Endothelial cell of umbilical vein (primary cell): Measurements from ENCODE around the gene TP53AIP1. TPM values are rescaled to one million over a fixed set of nuclear protein-coding genes. Genes with fewer than 3 reads are reported as not detected.

Experiments
- BruUV-seq: library from RNA; stranded (reverse); fragments of 400-500 nt; replicated peaks from 2 replicates; lab custom pipeline; 2021; lab: Mats Ljungman, UMichigan
- CTCF ChIA-PET: fragments of 300-600, 350-600 bp; sonication (Branson Sonifier 250); formaldehyde crosslinking; loops from one replicate; lab custom pipeline; 2021; ENCODE audit warnings: antibody characterized with exemption, inconsistent platforms; lab: Charles Lee
- POLR2A ChIA-PET: fragments of 300-600, 350-600 bp; sonication (Branson Sonifier 250); formaldehyde crosslinking; loops from one replicate; lab custom pipeline; 2021; ENCODE audit warnings: antibody characterized with exemption, inconsistent platforms; lab: Charles Lee
- DNase-seq: peaks from one replicate; pipeline ENCODE4 v3.0.0-alpha.2; 2011; ENCODE audit warnings: low read depth, low spot score
- FAIRE-seq: peaks from 2 replicates; lab custom pipeline; 2011; peaks lifted over from hg19 to GRCh38; lab: Jason Lieb, UNC
- H2AFZ ChIP-seq: 2 replicates; pipeline ENCODE4 v1.6.0; 2012; ENCODE audit warnings: low read depth, low read length, control low read depth, inconsistent platforms
- H3K27ac ChIP-seq: 2 replicates; pipeline ENCODE4 v1.5.1; 2011; ENCODE audit warnings: low read depth, mild to moderate bottlenecking, control low read depth, low read length, moderate library complexity; ENCODE audit not compliant: insufficient read depth
- H3K27me3 ChIP-seq, 2 experiments: 2 replicates each; pipeline versions ENCODE4 v1.6.0 to v1.6.1; 2011; ENCODE audit warnings: low read length in 2 of 2, mixed read lengths in 1 of 2; ENCODE audit not compliant: control insufficient read depth in 2 of 2, insufficient read depth in 2 of 2
- H3K36me3 ChIP-seq, 2 experiments: 2 replicates in 1 of 2; 3 replicates in 1 of 2; pipeline ENCODE4 v1.5.1; 2011; ENCODE audit warnings: low read length in 2 of 2, mild to moderate bottlenecking in 1 of 2, moderate library complexity in 1 of 2; ENCODE audit not compliant: control insufficient read depth in 2 of 2, insufficient read depth in 2 of 2; ENCODE audit errors: extremely low read depth in 1 of 2
- H3K4me1 ChIP-seq: 3 replicates; pipeline ENCODE4 v1.5.1; 2011; ENCODE audit warnings: mild to moderate bottlenecking, low read length; ENCODE audit not compliant: control insufficient read depth, insufficient read depth; ENCODE audit errors: extremely low read depth
- H3K4me2 ChIP-seq: 2 replicates; pipeline ENCODE4 v1.6.1; 2011; ENCODE audit warnings: low read length, control low read depth, mixed read lengths; ENCODE audit not compliant: insufficient read depth
- H3K4me3 ChIP-seq, 3 experiments: fragments of 200-600 bp in 1 of 3; sonication (generic), shearing (Covaris generic) in 1 of 3; replicated peaks in 1 of 3; 2 replicates each; pipeline ENCODE4 v1.5.1; 2011 to 2016; ENCODE audit warnings: control low read depth in 3 of 3, low read length in 3 of 3, mild to moderate bottlenecking in 2 of 3, inconsistent platforms in 1 of 3, low read depth in 1 of 3, moderate library complexity in 1 of 3; ENCODE audit not compliant: insufficient read depth in 1 of 3
- H3K79me2 ChIP-seq: 2 replicates; pipeline ENCODE4 v1.6.0; 2012; ENCODE audit warnings: low read length, inconsistent platforms; ENCODE audit not compliant: control insufficient read depth, insufficient read depth
- H3K9ac ChIP-seq: replicated peaks from 2 replicates; pipeline ENCODE3; 2011; ENCODE audit warnings: low read length, control low read depth; ENCODE audit not compliant: insufficient read depth; ENCODE audit errors: extremely low read depth
- H3K9me1 ChIP-seq: replicated peaks from 3 replicates; pipeline ENCODE4 v1.6.0; 2011; ENCODE audit warnings: mild to moderate bottlenecking, low read length; ENCODE audit not compliant: control insufficient read depth, insufficient read depth; ENCODE audit errors: extremely low read depth
- H3K9me3 ChIP-seq: replicated peaks from 2 replicates; pipeline ENCODE4 v1.5.1; 2012; ENCODE audit warnings: low read length, inconsistent platforms; ENCODE audit not compliant: control insufficient read depth, insufficient read depth
- H4K20me1 ChIP-seq: replicated peaks from 2 replicates; pipeline ENCODE3; 2011; ENCODE audit warnings: mild to moderate bottlenecking, low read length; ENCODE audit not compliant: control insufficient read depth, insufficient read depth; ENCODE audit errors: extremely low read depth
- CTCF ChIP-seq, 2 donors: IDR thresholded peaks; 1 replicate in 1 of 2; 2 replicates in 1 of 2; pipeline ENCODE4 v1.5.1; 2011; ENCODE audit warnings: low read length in 2 of 2, mild to moderate bottlenecking in 2 of 2, moderate library complexity in 2 of 2, control low read depth in 1 of 2, inconsistent platforms in 1 of 2, low read depth in 1 of 2; ENCODE audit not compliant: insufficient read depth in 1 of 2; ENCODE audit errors: extremely low read depth in 1 of 2
- EZH2 ChIP-seq: IDR thresholded peaks from 2 replicates; pipeline ENCODE4 v1.6.1; 2012; ENCODE audit warnings: borderline replicate concordance, low read depth, mild to moderate bottlenecking, moderate library complexity, low read length, inconsistent platforms; ENCODE audit not compliant: severe bottlenecking
- FOS ChIP-seq: IDR thresholded peaks from 2 replicates; pipeline ENCODE4 v1.6.1; 2011; ENCODE audit warnings: mild to moderate bottlenecking, low read length, moderate library complexity, borderline replicate concordance; ENCODE audit not compliant: insufficient read depth
- GATA2 ChIP-seq: IDR thresholded peaks from 2 replicates; pipeline ENCODE4 v1.7.0; 2011; ENCODE audit warnings: low read depth, mild to moderate bottlenecking, moderate library complexity, mixed read lengths, low read length; ENCODE audit not compliant: insufficient read length, insufficient read depth
- JUN ChIP-seq: IDR thresholded peaks from 2 replicates; pipeline ENCODE4 v1.6.1; 2011; ENCODE audit warnings: borderline replicate concordance, low read depth; ENCODE audit not compliant: insufficient read length, insufficient read depth
- MAX ChIP-seq: IDR thresholded peaks from 2 replicates; pipeline ENCODE4 v1.6.1; 2011; ENCODE audit not compliant: insufficient read depth, insufficient read length
- MYC ChIP-seq: IDR thresholded peaks from one replicate; pipeline ENCODE4 v1.6.1; 2011; ENCODE audit warnings: mild to moderate bottlenecking, low read depth, low read length
- POLR2A ChIP-seq: IDR thresholded peaks from 2 replicates; pipeline ENCODE4 v1.6.1; 2012; ENCODE audit warnings: low read depth, mild to moderate bottlenecking, control low read depth, low read length
- POLR2AphosphoS5 ChIP-seq: IDR thresholded peaks from 2 replicates; pipeline ENCODE4 v1.6.1; 2012; ENCODE audit warnings: low read depth, mild to moderate bottlenecking, control low read depth, low read length, moderate library complexity; ENCODE audit not compliant: insufficient read depth
- dilution Hi-C: fragments of 300-500 bp; cut with MboI; formaldehyde crosslinking; loops from one replicate; pipeline ENCODE4 v1.15.0; 2019; ENCODE audit warnings: low sequenced_read_pairs; ENCODE audit not compliant: extremely low pct_ligation_motif_present
- intact Hi-C: fragments of 100-400 bp; cut with micrococcal nuclease; formaldehyde crosslinking; loops from one replicate; pipeline ENCODE4 v1.10.0; 2022
- polyA plus RNA-seq, 4 experiments: library from polyadenylated mRNA; depleted of rRNA in 3 of 4; stranded (reverse) in 3 of 4; unstranded in 1 of 4; fragments of >200 nt; gene quantifications; 2 replicates each; pipeline versions ENCODE4 v1.2.1 to v1.2.3, GENCODE V29; 2011 to 2012; ENCODE audit warnings: missing spikeins in 1 of 4
- total RNA-seq: library from RNA; stranded (reverse); gene quantifications from 2 replicates; pipeline ENCODE4 v1.2.3, GENCODE V29; 2021

The TP53AIP1 gene
- total and polyA plus RNA-seq, 2 donors (not counting 3 experiments of a cell fraction or from before 2014, with no cell fraction given), result not detected

- no peak overlapping the region for H3K27ac ChIP-seq
- no peaks in the 10 kb centered on the region for H3K9me3 ChIP-seq
- H3K4me1 ChIP-seq, result peaks cover 18% of the 10 kb centered on the region
- no peak overlapping the region for H3K9ac ChIP-seq
- no peak overlapping the region for H3K4me3 ChIP-seq
- H3K79me2 ChIP-seq, result no peaks in the 10 kb centered on the region
- H3K36me3 ChIP-seq, result no peaks in the 10 kb centered on the region
- H2AFZ ChIP-seq, result no peak overlapping the region
- dilution Hi-C loops (no loop called here), intact Hi-C loops (no loop called here)
- BruUV-seq, result no TSS peak
- CTCF ChIA-PET, result interaction anchor here (0.8 to 17.4 kb wide), 2 partner anchors 52 to 73 kb away, joined by 3 to 951 read pairs; partner anchors contain the start of gene KCNJ5
- no peak overlapping the region for H3K4me2 ChIP-seq
- TF ChIP-seq MAX (no peak), EZH2 (no peak), POLR2A (no peak), JUN (no peak), MYC (no peak), CTCF (IDR thresholded peaks at IDR 0.05; ENCODE audit: extremely low read depth in 1 of 2, insufficient read depth in 1 of 2, low read depth in 1 of 2, low read length in 2 of 2) (no peak), GATA2 (no peak), FOS (no peak), POLR2AphosphoS5 (no peak)
- no peaks in the 10 kb centered on the region for H4K20me1 ChIP-seq
- H3K27me3 ChIP-seq, result peaks cover 0 to 7% of the 10 kb centered on the region in 2 experiments
- no peaks in the 10 kb centered on the region for H3K9me1 ChIP-seq
- DNase-seq (no peak), FAIRE-seq (no peak)
- POLR2A ChIA-PET, result no interaction called here
These were observed 19.0 kb upstream of the TP53AIP1 start for GRCh38 chr11:128961645-128962044.
